Measurements from ENCODE around the gene CRYBG2.

GRCh38 chr1:26340047-26340481, 13.9 kb downstream of the CRYBG2 start:
- no peak for TF ChIP-seq EP300 (IDR thresholded peaks at IDR 0.05)
- no peak for TF ChIP-seq CTCF (IDR thresholded peaks at IDR 0.05)
- TF ChIP-seq POLR2A (IDR thresholded peaks at IDR 0.05), result no peak
- TF ChIP-seq POLR2AphosphoS5 (IDR thresholded peaks at IDR 0.05), result no peak
